NCI-H187 (cell line): ENCODE data around the gene RGS9.
A peak's percentile ranks its signal among the peaks of the same experiment; 100 is the strongest.
"Not testable (repeated sequence)": the region's sequence is repeated elsewhere in the genome, so short reads cannot be mapped to it uniquely, and the experiment has no call there.

Source experiments
- DNase-seq, 2 experiments: peaks; one replicate each; lab custom pipeline; 2025; lab: John Stamatoyannopoulos, UW

The RGS9 gene

DNA sequence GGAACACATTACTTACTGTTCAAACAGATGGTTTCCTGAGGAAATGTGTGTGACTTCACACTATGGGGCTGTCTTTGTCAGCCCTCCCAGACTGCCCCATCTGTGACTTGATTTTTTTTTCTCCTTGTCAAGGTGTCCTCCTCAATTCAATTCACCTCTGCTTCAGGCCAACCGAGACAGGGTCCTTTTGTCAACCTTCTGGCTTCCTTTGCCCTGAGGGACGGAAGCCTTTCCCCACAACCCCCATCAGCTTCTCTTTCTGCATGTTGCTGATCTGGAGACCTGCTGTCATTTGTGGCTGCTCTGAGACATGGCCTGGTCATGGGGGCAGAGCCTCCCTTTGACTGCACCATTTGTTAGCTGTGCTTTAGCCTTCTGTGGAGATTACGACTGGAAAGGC lies 21.3 kb upstream of the RGS9 start:
- DNase-seq = no peak

DNA sequence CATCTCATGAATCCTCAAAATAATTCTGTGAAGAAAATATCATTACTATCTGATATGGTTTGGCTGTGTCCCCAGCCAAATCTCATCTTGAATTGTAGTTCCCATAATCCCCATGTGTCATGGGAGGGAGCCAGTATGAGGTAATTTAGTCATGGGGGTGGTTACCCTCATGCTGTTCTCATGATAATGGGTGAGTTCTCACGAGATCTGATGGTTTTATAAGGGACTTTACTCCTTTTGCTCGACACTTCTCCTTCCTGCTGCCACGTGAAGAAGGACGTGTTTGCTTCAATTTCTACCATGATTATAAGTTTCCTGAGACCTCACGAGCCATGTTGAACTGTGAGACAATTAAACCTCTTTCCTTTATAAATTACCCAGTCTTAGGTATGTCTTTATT lies 20.7 kb upstream of the RGS9 start:
- DNase-seq = not testable (repeated sequence)

DNA sequence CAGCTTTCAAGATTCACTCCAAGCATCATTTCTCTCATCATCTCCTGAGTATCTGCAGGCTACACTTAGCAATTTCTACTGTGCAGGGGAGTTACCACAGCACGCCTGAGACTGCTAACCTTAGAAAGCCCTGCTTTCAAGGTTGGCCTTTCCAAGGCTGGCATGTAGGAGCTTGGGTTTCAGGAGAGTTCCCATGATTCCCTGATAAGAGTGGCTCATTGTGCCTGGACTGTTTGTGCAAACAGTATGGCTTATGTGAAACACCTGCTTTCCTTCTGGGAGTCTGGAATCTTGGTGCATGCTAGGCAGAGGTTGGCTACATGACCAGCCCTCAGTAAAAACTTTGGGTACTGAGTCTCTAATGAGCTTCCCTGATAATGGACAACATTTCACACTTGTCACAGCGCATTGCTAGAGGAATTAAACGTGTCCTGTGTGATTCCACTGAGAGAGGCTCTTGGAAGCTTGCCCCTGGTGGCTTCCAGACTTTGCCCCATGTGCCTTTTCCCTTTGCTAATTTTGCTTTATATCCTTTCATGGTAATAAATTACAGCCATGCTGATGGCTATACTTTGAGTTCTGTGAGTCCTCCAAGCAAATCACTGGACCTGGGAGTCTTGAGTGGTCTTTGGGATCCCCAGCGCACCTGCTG lies 19.7 kb upstream of the RGS9 start:
- DNase-seq = no peak

DNA sequence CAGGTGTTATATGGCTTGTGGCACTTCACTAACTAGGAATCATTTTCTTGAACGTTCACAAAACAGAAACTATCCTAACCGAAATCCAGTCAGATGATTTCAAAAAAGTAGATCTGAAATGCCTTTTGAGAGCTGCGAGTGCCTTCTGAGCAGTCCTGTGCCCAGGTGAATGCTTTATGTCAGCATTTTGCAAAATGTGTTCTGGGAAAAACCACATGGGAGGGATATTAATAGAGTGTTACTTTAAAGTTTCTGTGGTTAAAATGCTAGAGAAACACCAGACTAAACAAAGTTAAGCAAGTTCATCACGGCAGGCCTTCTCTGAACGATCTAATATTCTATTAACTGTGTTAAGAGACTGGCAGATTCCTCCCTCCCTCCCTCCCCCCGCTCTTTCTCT lies 15.8 kb upstream of the RGS9 start:
- DNase-seq = no peak

DNA sequence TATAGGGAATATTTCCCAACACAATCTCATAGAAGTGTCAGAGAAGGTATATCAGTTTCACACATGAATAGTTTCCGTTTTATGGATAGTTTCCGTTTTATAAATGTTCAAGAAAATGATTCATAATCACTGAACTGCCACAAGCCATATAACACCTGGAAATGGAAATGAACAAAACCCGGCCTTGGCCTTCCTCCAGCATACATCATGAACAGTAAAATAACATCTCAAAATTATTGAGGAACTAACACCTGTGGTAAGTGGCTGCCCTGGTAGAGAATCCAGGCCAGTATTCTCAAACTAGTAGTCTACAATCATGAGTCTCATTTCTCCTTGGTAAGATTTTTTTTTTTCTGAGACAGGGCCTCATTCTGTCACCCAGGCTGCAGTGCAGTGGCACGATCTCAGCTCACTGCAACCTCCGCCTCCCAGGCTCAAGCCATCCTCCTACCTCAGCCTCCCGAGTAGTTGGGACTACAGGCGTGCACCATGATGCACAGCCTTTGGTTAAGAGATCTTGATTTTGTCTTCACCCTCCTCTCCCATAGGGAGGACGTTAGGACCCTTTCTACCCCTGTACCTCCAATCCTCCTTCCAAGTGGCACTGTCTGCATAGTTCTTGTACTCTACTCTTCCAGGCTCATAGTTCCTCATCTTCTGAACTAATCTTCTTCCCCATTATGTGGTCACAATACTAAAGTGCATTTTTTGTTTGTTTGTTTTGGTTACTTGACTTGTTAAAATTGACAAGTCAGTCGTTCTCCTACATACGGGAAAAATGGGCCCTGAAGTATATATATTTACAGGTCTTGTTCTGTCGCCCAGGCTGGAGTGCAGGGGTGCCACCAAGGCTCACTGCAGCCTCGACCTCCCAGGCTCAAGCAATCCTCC lies 15.0 kb upstream of the RGS9 start:
- DNase-seq = no peak

DNA sequence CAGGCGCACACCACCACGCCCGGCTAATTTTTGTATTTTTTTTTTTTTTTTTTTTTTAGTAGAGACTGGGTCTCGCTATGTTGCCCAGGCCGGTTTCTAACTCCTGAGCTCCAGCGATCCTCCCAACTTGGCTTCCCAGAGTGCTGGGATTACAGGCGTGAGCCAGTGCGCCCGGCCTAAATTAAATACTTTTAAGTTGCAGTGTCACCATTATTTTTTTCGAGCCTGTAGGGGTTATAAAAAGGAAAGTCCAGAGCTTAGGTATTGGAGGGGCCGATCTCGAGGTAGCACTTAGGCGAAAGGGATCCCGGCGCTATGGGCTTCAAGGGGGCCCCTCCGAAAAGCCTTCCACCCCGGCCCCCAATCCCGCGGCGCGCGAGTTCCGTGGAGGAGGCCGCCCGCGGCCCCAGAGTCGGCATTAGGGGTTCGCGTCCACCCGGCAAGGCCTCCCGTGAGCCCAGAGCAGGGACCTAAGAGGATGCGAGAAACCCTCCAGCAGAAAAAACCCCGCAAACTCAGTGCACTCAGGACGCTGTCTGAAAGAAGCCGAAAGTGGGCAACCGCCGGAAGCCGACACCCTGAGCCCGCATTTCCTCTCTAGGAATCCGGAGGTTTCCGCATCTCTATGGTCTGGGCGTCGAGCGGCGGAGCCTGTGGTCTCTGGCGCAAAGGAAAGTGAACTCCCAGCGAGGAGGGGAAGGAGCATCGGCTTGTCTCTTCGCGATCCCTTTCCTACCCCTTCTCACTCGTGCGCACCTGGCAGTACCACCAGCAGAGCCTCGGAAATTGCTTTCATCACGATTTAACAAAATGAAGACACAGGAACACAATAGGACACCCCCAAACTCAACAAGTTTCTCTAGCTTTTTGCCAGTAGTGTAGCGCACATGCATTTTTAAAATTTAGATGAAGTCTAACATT lies 14.1 kb upstream of the RGS9 start:
- peak; percentile 72 to 77 for DNase-seq

DNA sequence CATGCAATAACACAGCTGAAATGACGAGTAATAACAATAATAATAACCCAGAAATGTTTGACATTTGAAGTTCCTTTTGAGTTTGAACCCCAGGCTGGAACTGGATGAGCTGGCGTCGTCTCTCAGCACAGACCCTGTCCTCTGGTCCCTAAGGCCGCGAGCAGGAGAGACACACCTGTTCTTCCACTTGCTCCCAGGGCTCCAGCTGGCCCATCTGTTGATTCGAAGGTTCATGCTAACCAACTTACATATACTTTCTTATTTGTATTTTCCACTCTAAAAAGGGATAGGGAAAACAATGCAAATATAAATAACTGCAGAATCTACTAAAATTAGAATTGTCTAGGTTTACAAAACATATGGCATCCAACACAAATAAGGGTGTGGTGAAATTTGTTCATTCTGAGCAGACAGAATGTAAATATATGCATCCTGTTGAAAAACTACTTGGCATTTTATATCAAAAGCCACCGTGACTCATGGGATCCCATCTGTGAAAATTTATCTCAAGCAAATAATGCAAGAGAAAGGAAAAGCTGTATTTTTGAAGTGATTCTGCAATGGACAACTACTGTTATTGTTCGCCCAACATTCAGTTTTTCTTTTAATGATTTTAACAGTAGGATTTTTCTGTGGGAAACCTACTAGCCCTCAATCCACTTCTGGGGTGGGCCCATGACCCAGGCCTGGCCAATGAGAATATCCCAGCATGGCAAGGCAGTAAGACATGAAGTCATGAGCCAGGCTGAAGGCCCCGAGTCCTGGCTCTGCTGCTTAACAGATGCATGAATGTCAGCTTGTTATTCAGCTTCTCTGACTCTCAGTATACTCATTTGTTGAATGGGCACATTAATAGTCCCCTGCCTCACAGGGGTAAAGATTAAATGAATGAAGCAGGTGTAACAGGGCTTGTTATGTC lies 13.2 kb upstream of the RGS9 start:
- DNase-seq = no peak

DNA sequence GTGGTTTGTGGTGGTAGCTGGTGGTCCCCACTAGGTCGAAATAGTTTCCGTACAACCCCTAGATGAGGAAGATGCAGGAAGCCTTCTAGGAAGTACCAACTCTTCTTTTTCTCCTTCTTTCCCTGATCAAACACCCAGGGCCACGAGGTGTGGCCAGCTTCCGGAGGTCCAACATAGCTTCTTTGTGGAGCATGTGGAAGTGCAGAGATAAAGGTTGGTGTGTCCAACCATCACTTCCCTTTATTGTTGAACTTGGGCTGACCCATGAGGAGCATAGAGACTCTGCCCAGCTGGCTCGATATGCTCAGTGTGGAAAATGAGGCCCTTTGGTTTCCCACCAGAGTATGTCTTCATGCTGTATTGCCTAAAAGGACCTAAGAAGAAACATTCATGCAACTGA lies 6.3 kb upstream of the RGS9 start:
- no peak for DNase-seq

DNA sequence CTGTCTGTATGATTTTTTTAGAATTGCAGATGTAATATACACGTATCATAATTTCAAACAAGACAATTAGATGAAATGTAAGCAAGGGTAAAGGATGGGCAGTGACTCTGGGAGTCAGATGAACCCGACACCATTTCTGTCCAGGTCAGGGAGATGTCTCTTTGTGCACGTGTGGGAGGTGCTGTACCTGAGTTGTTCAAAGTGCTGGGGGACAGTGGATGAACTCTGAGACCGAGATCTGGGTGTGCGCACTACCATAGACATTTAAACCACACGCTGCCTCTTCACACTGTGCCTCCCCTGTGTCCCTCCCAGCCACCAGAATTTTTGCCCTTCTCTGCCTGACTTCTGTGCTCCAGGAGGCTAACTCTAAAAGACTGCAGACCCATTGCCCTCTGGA lies 5.9 kb upstream of the RGS9 start:
- no peak for DNase-seq

DNA sequence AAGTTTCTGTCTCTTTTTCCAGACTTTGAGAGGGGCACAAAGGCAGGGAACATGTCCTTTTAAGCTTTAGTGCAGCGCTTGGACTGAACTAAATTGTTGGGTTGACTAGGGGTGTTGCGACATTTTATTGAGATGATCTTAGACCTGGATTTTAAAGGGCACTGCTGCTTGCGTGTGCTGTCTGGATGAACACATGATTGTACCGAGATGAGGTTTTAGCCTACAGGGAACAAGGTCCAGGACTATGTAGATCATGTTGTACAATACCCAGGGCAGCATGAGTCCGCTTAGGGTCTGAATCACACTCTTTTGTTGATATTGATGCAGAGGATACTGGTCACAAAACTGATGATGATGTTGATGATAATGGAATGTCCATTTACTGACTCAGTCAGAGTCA lies 5.2 kb upstream of the RGS9 start:
- no peak for DNase-seq

DNA sequence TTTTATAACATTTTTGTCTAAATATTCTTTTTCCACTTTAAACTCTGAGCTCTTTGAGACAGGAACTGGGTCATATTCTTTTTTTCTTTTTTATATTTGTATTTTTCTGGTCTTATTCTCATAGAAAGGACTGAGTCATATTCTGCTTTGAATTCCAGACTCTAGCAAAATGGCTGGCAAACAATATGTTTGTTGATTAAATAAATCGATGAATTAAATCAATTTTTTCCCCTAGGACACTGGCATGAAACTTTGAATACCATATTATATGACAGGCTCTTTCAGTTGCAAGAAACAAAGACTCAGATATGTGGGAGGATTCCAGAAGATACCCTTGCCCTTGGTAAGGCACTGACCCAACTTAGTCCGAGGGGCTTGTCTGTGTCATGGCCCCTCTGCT lies 3.1 kb upstream of the RGS9 start:
- no peak for DNase-seq

DNA sequence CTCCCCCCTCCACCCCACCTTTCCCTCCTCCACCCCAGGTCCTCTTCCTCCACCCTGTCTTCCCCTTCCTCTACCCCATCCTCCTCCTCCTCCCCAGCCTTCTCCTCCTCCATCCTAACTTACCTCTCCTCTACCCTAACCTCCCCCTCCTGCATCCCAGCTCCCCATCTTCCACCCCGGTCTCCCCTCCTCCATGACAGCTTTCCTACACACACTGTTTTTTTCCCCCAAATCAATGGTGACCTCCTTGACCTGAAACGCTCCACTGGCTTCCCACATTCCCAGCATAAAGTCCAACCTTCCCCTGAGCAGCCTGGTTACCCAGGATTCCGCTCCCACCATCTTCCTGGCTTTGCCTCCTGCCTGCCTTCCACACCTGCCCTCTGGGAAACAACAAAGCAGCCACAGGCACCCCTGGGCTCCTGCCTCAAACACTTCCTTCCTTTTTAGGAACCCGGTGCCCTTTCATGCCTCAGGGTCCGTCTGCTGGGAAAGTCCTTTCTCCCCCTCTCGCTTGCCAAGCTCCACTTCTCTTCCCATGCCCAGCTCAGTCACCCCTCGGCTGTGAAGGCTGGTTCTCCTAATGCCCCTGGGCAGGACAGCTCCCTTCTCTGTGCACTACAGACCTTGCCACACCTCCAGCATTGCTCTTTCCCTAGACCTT lies 2.1 kb downstream of the RGS9 start:
- DNase-seq = no peak

DNA sequence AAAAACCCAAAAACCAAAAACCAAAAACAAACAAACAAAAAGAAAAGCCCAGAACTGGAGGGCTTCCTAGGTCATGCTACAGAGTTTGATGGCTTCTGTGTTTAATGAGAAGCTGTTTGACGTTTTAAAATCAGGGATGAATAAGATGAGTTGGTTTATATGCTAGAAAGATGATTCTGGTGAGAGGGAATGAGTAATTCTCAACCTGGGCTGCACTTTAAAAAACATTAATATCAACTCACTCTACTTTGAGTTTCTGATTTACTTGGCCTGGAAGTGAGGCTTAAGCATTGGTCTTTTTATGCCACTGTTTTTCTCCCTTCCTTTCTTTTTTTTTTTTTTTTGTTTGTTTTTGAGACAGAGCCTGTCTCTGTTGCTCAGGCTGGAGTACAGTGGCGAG lies 5.1 kb downstream of the RGS9 start:
- DNase-seq = no peak

DNA sequence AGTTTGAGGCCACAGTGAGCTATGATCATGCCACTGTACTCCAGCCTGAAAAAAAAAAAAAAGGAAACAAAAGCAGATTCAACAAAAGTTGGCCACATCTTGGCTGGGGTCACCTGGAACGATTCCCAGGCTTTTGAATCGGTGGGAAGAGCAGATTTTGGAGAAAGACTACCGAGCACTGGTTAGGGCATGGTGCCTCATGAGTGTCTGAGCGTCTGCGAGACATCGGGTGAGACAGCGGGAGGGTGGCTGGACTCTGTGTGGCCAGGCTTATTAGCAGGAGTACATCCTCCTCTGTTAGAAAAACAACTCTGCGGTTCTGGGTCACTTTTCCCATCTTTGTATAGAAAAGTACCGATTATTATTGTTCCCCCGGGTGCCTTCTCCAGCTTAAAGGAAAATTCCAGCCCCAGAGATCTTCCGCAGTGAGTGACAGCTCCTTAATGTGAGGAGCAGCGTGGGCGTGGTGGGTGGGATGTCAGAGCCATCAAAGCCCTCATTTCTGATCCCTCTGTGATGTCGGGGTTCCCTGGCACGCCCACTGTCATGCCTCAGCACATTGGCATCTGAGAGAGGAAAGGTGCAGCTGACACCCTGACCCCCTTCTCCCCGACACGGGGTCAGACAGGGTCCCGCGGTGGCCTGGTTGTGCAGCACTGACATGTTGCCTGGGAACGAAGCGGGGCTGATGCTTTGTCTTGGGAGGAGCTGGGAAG lies 6.9 kb downstream of the RGS9 start:
- no peak for DNase-seq

DNA sequence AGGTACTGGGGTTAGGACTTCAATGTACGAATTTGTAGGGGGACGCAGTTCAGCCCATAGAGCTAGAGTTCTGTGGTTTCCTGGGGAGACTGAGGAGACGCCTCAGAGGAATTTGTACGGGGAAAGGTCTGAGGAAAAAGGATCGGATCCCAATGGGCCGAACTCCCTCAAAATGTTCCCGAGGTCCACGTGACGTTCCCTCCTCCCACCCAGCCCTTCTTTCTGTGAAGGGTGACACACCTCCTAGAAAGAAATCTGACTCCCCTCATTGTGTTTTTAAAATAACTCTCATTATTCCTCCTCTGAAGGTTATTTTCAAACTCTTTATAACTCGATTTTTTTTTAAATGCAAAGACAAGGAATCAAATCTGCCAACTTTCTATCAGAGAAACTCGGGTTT lies 8.6 kb downstream of the RGS9 start:
- DNase-seq = no peak

DNA sequence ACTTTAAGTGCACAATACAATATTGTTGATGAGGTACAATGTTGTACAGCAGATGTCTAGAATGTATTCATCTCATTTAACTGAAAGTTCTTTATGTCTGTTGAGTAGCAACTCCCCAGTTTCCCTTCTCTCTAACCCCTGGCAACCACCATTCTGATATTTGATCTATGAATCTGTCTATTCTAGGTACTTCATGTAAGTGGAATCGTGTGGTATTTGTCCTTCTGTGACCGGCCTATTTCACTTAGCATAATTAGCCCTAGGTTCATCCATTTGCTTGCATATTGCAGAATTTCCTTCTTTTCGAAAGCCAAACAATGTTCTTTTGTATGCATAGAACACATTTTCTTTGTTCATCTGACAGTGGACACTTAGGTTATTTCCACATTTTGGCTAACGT lies 10.8 kb downstream of the RGS9 start:
- DNase-seq = no peak

DNA sequence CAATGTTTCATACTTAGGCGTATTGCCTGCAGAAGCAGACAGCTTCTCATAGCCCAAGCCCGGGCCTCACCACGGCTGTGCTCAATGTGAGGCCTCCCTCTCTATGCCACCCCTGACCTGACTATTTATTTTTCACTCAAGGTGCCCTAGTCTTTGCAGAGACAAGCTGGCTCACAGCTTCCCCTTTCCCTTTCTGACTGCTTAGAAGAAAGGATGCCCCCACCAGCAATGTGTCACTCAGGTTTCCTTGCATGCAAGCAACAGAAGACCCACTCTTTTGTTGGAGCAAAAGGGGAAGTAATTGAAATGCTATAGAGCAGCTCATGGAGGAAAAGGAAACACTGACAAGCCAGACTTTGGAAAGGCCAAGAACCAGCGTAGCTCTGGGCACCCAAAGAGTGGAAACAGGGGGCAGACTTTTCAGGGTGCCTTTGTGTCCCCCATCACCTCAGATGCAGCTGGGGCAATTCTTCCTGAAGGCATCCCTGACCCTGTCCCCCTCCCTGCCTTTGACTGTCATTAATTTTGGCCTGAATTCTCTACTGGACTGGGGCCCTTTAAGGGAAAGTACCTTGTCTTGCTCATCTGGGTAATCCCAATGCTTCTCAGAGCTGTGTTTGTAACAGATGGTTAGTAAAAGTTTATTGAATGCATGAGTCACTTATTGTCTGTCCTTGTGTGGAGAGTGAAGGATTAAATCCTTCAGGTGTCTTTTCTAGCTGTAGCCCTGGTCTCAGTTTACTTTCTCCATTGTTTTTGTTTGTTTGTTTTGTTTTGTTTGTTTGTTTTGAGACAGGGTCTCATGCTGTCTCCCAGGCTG lies 17.8 kb downstream of the RGS9 start:
- no peak for DNase-seq

DNA sequence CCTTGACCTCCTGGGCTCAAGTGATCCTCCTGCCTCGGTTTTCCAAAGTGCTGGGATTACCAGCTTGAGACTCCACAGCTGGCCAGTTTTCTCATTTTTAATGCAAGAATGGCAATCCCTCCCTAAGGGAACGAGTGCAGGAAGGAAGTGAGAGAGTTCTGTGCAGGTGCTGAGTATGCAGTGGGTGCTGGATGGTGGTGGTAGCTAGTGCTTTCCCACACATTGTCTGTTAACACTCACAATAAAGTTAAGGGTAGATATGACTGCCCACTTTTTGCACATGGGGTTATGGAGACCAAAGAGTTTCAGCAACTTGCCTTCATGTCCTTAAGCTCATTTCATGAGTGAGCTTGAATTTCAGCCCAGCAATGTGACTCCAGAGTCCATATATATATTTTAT lies 18.5 kb downstream of the RGS9 start:
- DNase-seq = no peak

DNA sequence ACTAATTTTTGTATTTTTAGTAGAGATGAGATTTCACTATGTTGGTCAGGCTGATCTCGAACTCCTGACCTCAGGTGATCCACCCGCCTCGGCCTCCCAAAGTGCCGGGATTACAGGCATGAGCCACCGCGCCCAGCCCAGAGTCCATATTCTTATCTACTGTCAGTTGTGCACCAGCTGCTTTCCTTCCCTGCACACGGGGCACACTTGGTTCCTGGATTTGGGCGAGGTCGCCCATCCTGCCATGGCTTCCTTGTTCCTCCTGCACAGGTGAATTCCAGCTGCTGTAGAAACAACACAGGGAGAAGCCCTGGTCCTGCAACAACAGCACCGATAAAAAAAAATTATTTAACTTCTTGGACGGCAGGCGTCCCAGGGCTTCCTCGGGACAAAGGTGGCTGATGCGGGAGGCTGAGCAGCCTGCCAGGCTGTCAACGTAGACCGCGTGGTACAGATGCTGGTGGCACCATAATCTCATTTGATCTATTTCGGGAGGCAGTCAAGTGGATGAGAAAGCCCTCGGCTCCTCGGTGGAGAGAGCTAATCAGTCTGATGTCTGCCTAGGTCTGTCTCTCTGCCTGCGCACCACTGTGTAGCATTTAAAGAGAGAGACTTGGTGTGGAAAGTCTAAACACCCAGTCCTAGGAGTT lies 19.1 kb downstream of the RGS9 start:
- no peak for DNase-seq
